Measurements from ENCODE around the gene CDK18.

CDK18 gene

DNA sequence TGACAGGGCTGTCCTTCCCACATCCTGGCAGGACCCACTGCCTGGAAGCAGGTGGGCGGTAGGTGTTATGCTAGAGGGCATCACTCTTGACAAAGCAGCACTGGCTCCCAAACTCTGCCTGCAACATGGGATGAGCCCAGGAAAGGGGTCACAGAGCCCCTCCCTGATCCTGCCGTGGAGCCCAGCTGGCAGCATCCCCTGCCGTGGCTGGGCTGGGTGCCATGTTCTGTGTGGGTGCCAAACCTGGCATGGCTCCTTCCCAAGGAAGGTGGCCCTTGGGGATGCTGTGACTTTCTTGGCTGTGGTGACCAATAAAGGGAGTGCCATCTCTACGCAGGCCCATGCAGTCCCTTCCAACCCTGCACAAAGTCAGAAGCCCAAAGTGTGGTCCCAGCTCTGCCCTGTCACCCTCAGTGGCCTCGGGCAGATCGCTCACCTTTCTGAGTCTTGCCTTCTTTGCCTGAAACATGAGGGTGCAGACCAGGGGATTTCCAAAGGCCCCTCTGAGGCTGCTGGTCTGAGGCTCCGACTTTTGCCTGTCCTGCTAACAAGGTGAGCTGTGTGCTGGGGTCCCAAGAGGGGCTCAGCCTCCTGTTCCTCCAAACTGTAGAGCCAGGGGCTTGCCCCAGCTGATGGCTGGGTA, 6.0 kb downstream of the CDK18 start:
- H3K27ac ChIP-seq, result peak overlapping the region; percentile 60
- ChIA-PET POLR2A (ENCODE audit: low non-redundant PET) (no interaction called here), CTCF (interaction anchor here (0.6 to 1.8 kb wide), 6 partner anchors 14 to 1035 kb away, joined by 3 to 7 read pairs (median 4); no protein-coding TSS in a partner anchor)
- DNase-seq (ENCODE audit: low spot score), result no peak
- TF ChIP-seq, protein P1, sequence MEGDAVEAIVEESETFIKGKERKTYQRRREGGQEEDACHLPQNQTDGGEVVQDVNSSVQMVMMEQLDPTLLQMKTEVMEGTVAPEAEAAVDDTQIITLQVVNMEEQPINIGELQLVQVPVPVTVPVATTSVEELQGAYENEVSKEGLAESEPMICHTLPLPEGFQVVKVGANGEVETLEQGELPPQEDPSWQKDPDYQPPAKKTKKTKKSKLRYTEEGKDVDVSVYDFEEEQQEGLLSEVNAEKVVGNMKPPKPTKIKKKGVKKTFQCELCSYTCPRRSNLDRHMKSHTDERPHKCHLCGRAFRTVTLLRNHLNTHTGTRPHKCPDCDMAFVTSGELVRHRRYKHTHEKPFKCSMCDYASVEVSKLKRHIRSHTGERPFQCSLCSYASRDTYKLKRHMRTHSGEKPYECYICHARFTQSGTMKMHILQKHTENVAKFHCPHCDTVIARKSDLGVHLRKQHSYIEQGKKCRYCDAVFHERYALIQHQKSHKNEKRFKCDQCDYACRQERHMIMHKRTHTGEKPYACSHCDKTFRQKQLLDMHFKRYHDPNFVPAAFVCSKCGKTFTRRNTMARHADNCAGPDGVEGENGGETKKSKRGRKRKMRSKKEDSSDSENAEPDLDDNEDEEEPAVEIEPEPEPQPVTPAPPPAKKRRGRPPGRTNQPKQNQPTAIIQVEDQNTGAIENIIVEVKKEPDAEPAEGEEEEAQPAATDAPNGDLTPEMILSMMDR (conservative IDR thresholded peaks at IDR 0.05; ENCODE audit: low read depth), result no peak

GRCh38 chr1:205510951-205511330, 6.5 kb downstream of the CDK18 start:
- H3K27ac ChIP-seq, result peak overlapping the region; percentile 60
- ChIA-PET CTCF (interaction anchor here (0.6 to 0.9 kb wide), 2 partner anchors 14 to 1036 kb away, joined by 3 to 4 read pairs; no protein-coding TSS in a partner anchor), POLR2A (ENCODE audit: low non-redundant PET) (no interaction called here)
- TF ChIP-seq, protein P1 (conservative IDR thresholded peaks at IDR 0.05; ENCODE audit: low read depth), result no peak
- DNase-seq (ENCODE audit: low spot score), result no peak

GRCh38 chr1:205512059-205513045, 7.9 kb downstream of the CDK18 start:
- ChIA-PET CTCF (interaction anchor here (0.6 to 1.9 kb wide), 10 partner anchors 11 to 191 kb away, joined by 3 to 12 read pairs (median 4); no protein-coding TSS in a partner anchor), POLR2A (ENCODE audit: low non-redundant PET) (interaction anchor here (0.5 kb wide), 1 partner anchor 13 kb away, joined by 3 read pairs; no protein-coding TSS in a partner anchor)
- peak overlapping the region; percentile 10 for H3K27ac ChIP-seq
- TF ChIP-seq, protein P1 (conservative IDR thresholded peaks at IDR 0.05; ENCODE audit: low read depth), result no peak
- DNase-seq (ENCODE audit: low spot score), result no peak

DNA sequence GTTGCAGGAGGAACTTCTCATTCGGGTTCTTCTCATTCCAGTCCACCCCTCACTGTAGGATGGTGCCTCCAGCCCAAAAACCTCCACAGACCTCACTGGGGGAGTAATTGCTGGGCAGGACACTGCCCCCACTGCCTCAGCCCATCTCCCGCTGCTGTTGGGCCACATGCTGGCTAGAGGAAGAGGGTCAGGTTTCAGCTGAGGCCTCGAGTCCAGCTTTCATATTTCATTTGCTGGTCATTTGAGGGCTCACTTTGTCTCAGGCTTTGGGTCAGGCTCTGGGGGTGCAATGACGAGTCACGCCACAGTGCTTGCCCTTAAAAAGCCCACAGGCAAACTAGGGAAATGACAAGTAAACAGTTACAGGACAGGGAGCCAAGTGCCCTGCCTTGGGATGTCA, 9.3 kb downstream of the CDK18 start:
- ChIA-PET POLR2A (ENCODE audit: low non-redundant PET) (interaction anchor here (0.8 kb wide), 1 partner anchor 10 kb away, joined by 4 read pairs; no protein-coding TSS in a partner anchor), CTCF (interaction anchor here (0.7 to 3.0 kb wide), 6 partner anchors 10 to 178 kb away, joined by 3 to 14 read pairs (median 4); no protein-coding TSS in a partner anchor)
- DNase-seq (ENCODE audit: low spot score), result no peak
- TF ChIP-seq, protein P1 (conservative IDR thresholded peaks at IDR 0.05; ENCODE audit: low read depth), result no peak
- peak overlapping the region; percentile 4; the same call in 1 of the 2 replicates for H3K27ac ChIP-seq

DNA sequence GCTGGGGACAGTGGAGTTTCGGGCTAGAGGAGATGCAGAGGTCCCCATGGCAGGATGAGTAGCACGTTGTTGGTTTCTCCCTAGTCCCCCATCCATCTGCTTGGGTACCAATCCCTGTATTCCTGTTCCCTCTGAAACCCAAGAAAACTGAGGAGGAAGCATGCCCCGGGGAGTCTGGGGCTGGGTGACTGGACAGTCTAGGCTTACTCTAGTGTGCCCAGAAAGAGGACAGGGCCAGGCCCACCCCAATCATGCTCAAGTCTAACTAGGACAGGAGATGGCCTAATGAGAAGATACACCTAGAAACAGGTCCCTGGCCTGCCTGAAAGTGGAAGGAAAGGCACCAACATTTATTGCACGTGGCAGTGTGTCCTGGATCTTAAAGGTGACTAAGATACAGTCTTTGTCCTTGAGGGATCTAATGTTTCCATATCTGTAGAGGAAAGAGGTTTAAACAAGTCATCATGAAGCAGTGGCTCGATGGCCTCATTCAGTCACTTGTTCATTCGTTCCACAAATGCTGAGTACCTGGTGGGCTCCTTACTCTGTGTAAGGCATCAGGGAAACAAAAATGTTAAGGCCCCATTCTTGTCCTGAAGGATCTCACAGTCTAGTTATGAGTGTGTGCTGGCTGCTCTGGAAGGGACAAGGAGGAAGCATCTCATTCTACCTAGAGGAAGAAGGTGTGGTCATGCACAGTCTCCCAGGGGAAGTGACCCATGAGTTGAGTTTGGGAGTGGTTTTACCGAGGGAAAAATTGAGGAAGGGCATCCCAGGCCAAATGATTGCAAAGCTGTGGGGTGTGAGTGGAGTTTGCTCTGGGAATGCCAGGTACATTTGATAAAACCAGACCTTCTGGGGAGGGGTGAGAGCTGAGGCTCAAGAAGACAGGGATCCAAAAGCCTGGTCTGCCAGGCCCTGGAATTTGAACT, 10.0 kb downstream of the CDK18 start:
- ChIA-PET POLR2A (ENCODE audit: low non-redundant PET) (no interaction called here), CTCF (interaction anchor here (0.6 to 3.1 kb wide), 8 partner anchors 10 to 452 kb away, joined by 3 to 16 read pairs (median 4); no protein-coding TSS in a partner anchor)
- TF ChIP-seq, protein P1 (conservative IDR thresholded peaks at IDR 0.05; ENCODE audit: low read depth), result no peak
- DNase-seq (ENCODE audit: low spot score), result no peak
- peak overlapping the region; percentile 37; the same call in 1 of the 2 replicates for H3K27ac ChIP-seq

Measured in RWPE1 (cell line).